Cerebellar nuclear complex (tissue), 1 donor: ENCODE data around the gene SORCS2.

ENCODE experiments used
- DNase-seq, 2 experiments: peaks; one replicate each; lab custom pipeline; 2025; lab: John Stamatoyannopoulos, UW

The SORCS2 gene

GRCh38 chr4:7733201-7733600, 540.9 kb downstream of the SORCS2 start:
- no peak for DNase-seq

DNA sequence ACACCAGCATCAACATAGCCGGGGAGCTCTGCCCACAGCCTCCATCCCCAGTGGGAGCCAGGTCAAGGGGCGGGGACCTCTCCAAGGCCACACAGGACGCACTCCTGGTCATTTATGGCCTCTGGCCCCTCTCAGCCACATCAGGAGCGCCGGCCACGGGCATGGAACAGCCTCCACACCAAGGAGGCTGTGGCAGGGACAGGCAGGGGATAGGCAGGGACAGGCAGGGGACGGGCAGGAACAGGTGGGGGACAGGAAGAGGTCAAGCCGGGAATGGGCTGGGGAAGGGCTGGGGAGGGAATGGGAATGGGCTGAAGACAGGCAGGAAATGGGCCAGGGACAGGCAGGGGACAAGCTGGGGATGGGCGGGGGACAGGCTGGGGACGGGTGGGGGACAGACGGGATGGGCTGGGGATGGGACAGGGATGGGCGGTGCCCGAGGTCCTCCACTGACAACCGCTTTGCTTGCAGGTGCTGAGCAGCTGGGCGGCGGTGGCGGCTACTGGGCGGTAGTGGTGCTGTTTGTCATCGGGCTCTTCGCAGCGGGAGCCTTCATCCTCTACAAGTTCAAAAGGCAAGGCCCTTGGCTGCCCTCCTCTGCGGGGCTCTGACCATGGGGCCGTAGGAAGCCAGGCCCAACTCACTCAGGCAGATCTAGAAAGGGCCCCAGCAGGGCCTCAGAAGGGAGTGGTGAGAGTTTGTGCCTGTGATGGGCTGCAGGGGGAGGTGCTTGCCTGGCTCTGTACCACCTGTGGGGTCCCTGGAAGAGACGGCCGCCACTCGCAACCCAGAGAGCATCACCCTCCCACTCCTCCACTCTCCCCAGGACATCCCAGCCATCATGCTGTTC, 541.7 kb downstream of the SORCS2 start:
- DNase-seq = no peak

DNA sequence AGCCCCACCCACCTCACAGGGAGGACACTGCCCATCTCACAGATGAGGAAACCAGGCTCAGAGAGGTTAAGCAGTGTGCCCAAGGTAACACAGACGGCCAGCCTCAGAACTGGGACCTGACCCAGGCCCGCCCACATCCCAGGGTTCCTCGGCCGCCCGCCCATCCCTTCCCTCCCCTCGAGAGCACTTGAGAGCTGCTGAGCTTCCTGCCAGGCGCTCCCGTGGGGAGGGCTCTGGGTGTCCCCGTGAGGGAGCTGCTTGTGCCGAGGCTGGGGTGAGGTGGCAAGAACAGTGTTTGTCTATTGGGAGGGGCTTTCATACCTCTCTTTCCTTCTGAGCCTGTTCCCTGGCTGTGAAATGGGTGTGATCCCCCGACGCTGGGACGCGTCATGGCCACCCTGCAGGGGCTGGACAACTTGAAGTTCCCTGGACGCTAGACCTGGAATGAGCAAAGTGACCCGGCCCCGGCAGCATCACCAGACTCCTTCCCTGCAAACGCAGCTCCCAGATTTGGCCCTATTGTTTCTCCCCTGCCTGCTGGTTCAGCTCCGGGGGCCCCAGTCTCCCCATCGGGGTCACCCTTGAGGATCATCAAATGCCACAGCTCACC, 542.4 kb downstream of the SORCS2 start:
- DNase-seq = no peak

- no peak for DNase-seq
Measured at GRCh38 chr4:7735395-7735794, 543.1 kb downstream of the SORCS2 start.

- no peak for DNase-seq
Measured at GRCh38 chr4:7735961-7736360, 543.6 kb downstream of the SORCS2 start.

GRCh38 chr4:7736436-7737267, 544.3 kb downstream of the SORCS2 start:
- no peak for DNase-seq

GRCh38 chr4:7737268-7737645, 544.9 kb downstream of the SORCS2 start:
- DNase-seq = no peak

DNA sequence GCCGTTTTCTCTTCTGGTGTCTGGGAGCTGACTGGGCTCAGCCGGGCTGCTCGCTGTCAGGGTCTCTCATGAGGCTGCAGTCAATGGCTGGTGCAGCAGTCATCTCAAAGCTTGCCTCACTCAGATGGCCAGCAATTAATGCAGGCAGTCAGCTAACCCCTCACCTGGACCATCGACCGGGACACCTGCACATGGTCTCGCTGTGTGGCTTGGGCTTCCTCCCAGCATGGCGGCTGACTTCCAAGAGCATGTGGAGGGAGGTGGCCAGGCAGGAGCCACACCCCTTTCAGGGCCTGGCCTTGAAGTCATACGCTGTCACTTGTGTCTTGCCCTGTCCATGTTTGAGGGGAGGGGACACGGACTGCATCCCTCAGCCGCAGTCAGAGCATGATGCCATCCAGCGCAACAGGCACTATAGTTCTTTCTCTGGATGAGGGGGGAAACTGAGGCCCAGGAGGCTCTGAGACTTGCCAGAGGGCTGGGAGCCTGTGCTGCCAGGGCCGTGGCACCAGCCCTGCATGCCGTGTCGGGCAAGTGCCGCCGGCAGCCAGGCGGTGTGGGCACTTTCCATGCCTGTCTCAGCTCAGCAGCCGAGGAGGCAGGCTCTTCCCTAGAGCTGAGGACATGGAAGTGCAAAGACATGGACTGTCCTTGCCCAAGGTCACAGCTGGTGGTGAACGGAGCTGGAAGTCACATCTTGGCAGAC, 545.6 kb downstream of the SORCS2 start:
- DNase-seq = no peak

GRCh38 chr4:7738458-7739076, 546.2 kb downstream of the SORCS2 start:
- no peak for DNase-seq

- DNase-seq = no peak
Measured at GRCh38 chr4:7739077-7739917, 547.0 kb downstream of the SORCS2 start.

DNA sequence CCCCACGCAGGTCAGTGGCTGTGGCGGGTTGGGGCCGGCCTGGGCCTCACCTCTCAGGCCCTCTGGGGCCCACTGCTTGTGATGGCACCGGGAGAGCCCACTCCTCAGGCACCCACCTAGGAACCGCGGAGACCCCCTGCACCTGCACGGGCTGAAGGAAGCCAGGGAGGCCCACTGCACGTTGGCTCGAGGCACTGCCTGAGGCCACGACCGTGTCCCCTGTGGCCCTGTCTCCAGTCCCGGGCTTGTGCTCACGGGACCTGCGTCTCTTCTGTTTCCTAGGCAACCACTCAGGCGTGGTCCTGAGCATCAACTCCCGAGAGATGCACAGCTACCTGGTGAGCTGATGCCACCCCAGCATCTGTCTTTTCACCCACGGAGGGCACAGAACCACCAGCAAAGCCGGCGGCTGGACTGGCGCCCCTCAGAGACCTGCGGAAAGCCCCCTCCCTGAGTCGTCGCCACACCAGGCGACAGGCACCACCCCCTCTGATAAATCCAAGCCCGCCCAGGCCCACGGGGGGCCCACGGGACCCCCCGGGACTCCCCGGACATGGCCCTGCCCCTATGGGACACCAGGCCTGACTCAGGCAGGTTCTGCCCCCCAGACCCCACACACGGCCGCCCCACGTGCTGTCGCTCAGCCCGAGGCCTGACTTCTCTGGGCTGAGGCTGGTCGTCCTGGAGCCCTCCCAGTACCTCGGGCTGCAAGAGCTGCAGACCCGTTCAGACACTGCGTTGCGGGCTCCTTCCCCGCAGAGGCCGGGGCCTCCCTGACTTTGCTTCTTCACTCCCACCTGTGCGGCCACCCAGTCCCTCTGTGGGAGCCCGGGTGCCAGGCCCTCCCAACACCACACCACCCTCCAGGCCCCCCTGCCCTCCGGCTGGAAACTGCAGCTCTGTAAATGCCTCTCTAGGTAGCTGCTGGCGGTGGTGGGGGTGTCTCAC, 547.9 kb downstream of the SORCS2 start:
- DNase-seq = no peak

DNA sequence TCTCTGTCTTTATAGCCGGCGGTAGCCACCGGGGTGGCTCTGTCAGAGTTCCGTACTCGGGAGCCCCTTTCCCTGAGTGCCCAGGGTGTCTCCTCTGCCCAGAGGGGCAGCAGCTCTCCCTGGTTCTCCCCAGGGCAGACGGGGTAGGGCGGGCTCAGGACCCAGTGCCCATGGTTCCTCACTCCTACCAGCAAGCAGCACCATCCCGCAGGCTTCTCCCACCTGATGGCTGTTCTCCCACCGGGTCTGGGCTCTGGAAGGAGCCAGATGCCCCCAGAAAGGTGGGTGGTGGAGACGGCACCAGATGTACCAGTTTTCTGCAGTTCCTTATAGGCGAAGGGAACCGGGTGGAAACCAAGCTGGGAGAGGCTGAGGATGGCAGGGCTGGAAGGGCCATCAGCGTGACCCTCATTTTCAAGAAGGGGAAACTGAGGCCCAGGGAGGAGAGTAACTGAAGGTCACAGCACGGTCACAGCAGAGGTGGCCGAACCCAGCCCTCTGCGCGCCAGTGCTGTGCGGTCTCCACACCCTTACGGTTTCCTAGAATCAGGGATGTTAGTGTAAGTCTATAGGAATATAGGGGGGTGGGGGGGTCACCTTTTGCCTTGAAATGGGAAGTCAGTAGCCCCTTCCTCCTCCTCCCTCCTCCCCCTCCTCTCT, 548.7 kb downstream of the SORCS2 start:
- no peak for DNase-seq

DNA sequence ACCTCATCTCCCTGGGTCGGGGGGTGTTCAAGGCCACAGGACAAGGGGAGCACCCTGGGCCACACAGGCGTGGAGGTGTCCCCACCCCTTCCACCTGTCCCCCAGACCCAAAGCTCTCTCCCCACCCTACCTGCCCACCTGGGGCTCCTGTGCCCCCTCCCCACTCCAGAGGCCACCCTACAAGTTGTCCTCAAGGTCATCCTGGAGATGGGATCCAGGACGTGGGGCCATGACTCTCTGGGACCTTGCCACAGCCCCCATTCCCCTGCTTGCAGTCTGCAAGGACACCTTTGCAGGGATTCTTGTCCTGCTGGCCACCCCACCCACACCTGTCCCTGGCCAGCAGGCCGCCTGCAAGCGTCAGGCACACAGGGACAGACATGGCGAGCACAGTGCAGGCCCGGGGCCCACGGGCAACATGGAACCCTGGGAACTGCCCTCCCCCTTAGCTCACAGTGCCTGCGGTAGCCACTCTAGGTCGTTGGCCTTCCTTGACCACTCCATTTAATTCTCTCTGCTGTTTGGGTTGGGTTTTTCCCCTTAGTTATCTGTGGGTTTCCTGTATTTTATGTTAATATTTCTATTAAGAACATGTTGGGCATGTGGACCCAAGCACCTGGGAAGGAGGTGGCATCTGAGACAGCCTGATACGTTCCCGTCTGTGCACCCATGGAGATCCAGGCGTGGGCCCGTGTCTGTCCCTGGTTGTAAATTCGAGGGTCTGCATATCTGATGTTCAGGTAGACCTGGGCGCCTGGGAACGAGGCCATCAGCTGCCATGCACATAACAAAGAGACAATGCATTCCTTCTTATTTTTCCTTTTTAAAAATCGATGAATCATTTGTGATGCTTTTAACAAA, 549.8 kb downstream of the SORCS2 start:
- DNase-seq = no peak

DNA sequence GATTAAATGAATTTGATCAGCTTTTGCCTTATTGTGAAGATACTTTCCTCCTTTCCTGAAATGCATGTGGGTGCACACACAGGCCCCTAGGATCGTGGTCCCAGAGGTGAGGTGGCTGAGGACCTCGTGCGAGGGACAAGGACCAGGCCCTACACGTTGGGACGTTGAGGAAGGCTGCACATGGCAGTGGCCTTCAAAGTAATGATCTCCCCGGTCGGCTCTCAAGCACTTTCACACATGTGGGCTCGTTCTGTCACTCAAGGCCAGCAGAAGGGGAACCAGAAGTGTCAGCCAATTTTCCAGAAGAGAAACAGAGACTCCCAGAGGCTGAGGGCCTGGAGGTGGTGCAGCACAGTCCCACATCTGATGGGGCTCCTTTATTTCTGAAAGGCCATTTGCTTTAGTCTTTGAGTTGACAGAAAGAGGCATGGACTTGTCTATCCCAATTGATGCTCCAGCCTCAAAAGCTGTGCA, 550.5 kb downstream of the SORCS2 start:
- no peak for DNase-seq

- DNase-seq = no peak
Measured at GRCh38 chr4:7744142-7744804, 551.9 kb downstream of the SORCS2 start.

DNA sequence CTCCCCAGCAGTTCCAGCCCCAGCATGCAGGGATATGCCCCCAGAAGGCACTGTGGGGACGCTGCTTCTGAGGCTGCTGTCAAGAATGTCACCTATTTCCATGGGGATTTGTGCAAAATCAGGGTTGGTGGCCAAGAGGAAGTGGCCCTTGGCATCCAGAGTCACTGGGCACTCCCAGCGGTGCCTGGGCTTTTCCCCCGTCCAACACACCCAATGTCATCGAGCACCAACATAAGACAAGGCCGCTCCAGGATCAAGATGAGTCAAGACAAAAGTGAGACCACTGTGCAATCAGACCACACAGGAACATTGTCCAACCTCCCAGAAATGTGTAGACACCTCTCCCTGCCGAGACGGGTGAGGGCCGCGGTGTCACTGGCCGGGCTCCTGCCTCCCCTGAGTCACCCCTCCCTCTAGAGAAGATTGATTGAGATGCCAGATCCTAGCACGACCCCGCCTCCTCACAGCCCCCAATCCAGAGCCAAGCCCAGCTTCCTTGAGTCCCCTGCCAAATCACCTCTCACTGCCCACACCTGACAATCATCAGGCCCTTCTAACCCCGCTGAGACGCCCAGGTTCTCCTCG, 553.1 kb downstream of the SORCS2 start:
- DNase-seq = no peak
